ENCODE results near the gene MAMSTR.

GRCh38 chr19:48741129-48741999 is 21.8 kb upstream of the MAMSTR start:
- TF ChIP-seq POLR2AphosphoS5 (IDR thresholded peaks at IDR 0.05) (peak; percentile 25 to 62), POLR2A (IDR thresholded peaks at IDR 0.05; ENCODE audit: low read depth) (no peak), EP300 (IDR thresholded peaks at IDR 0.05) (no peak)
- TF ChIP-seq, protein P1, sequence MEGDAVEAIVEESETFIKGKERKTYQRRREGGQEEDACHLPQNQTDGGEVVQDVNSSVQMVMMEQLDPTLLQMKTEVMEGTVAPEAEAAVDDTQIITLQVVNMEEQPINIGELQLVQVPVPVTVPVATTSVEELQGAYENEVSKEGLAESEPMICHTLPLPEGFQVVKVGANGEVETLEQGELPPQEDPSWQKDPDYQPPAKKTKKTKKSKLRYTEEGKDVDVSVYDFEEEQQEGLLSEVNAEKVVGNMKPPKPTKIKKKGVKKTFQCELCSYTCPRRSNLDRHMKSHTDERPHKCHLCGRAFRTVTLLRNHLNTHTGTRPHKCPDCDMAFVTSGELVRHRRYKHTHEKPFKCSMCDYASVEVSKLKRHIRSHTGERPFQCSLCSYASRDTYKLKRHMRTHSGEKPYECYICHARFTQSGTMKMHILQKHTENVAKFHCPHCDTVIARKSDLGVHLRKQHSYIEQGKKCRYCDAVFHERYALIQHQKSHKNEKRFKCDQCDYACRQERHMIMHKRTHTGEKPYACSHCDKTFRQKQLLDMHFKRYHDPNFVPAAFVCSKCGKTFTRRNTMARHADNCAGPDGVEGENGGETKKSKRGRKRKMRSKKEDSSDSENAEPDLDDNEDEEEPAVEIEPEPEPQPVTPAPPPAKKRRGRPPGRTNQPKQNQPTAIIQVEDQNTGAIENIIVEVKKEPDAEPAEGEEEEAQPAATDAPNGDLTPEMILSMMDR (IDR thresholded peaks at IDR 0.05), result no peak
